EH (cell line): Measurements from ENCODE around the gene PPP1R1C.
"Not testable (repeated sequence)": the region's sequence is repeated elsewhere in the genome, so short reads cannot be mapped to it uniquely, and the experiment has no call there.

Experiments
- DNase-seq: peaks from one replicate; pipeline ENCODE4 v3.0.0-alpha.2; 2015; ENCODE audit warnings: low read depth

Gene PPP1R1C, protein sequence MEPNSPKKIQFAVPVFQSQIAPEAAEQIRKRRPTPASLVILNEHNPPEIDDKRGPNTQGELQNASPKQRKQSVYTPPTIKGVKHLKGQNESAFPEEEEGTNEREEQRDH

GRCh38 chr2:181985632-181986205 is at the start of gene PPP1R1C:
Gene PPP1R1C, plus strand, starts transcription at chr2:181985853. Its CDS starts 258 bp downstream, at chr2:181986111.
- DNase-seq = no peak

- peak; percentile 54 for DNase-seq
These were observed 48.2 kb upstream of the PPP1R1C start for GRCh38 chr2:181937473-181937872.

- DNase-seq = no peak
These were observed 42.1 kb upstream of the PPP1R1C start for GRCh38 chr2:181943411-181944124.

DNA sequence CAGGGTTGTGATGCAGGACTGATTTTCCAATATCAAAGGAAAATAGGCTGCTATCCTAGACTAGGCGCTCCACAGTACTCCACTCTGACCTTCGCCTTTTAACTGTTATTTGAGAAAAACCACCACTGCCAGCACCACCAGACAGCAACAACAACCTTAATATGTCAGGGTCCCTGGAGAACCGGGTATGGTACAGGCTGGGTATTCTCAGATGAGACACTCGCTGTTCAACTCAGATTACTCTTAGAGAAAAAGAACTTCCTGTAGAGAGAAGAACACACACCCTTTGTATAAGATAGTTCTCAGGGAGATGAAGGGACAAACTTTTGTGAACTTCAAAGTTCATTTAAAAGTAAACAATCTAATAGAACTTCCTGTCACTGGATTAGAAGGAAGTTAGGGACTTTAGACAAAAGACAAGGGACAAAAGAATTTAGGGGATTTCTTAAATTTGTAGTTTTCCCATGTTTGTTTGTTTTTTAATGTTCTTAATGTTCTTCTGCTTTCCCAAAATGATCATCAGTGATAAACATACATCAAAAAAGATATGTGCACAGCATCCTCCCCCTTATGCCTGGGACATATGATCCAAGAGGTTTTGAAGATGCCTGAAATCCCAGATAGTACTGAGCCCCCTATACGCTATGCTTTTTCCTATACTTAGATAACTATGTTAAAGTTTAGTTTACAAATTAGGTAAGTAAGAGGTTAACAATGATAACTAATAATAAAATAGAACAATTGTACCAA is 41.3 kb upstream of the PPP1R1C start:
- DNase-seq = no peak

DNA sequence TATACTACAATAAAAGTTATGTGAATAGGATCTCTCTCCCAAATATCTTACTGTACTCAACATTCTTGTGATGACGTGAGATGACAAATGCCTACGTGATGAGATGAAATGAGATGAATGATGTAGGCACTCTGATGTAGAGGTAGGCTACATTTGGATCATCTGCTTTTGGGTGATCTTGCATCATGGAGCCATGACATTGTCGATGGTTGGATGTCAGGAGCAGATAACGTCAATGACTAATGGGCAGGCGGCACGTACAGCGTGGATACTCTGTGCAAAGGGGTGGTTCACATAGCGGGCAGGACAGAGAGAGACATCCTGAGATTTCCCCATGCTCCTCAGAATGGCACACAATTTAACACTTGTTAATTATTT is 40.8 kb upstream of the PPP1R1C start:
- no peak for DNase-seq

DNA sequence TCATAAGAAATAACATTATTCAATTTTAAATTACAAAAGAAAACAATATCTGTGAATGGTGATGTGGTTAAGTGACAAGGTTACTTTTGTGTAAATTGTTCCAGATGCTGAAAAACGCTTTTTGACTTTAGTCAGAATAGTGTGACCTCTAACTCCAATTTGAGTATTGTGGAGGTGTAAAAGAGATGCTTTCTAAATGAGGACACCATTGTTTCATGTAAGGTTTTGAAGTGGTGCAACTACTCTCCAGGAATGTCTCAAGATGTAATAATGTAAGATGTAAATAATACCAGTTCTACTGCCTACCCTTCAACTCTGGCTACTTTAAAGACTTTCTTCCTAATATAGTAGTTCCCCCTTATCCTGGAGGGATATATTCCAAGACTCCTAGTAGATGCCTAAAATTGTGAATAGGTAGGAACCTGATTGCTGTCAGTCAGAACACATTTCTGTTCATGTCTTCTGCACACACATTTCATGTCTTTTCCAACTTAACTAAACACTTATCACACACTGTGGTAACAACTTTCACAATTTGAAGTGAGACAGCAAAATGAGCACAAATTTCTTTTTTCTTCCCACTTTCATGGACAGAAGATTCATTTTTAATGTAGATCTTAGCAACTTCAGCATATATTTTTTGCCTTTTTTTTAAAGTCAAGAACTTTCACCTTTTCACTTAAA is 39.1 kb upstream of the PPP1R1C start:
- no peak for DNase-seq

GRCh38 chr2:181947273-181947672 is 38.4 kb upstream of the PPP1R1C start:
- no peak for DNase-seq

GRCh38 chr2:181948227-181948626 is 37.4 kb upstream of the PPP1R1C start:
- peak; percentile 15 for DNase-seq

GRCh38 chr2:181949047-181949446 is 36.6 kb upstream of the PPP1R1C start:
- DNase-seq = peak; percentile 87

DNA sequence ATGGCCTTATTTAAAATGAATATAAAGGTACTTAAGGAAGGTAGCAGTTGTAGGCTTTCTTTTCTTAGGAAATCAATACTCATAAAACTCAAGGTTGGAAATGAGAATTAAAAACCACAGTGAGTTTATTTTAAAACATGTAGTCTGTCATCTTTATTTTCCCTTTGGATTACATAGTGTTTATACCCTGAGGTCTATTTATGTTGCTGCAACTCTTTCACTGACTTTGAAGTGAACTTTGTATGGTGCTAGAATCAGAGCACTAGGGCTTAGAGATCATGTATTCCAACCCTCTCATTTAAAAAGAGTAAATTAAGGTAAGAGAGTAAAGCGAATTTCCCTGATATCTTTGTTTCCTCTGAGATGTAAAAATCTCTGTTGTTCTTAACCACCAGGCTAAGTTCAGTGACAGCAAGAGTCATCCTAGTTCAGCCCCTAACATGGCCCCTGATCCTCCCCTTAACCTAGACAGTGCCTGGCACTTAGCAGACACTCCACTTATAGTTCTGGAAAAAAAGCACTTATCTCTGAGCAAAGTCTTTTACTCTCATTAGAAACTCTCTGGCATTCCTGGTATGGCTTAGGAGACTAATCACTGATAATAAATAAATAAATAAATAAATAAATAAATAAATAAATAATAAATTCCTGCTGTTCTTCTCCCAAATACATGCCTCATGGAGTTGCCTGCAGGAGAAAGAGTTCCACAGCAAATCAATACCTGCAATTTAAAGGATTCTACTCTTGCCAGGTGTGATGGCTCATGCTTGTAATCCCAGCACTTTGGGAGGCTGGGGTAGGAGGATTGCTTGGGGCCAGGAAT is 33.0 kb upstream of the PPP1R1C start:
- peak; percentile 23 for DNase-seq

DNA sequence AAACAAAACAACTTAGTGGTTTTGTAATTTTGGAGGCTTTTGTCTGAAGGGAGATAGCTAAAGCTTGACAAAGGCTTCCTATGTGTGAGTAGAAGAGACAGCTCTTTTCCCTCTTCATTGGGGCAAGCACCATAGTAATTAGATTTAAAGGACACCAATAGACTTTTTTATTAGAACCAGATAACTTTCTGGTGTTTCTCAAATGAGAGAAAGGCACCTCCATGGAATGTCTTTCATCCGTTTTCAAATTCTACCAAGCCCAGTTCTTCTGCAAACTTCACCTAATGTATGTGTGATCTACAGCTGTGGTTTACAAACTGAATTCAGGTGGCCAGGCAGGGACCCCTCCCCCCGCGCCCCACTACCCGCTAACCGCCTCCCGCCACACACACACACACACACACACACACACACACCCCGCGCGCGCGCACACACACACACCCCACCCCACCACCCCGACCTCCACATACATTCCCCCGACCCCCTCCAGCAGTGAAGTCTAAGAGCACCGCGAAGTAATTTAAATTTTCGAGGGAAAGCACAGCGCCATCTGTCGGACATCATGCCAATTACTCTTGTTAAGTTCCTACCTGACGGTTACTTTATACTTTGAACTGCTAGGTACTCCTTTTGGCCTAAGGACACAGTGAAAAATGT is 31.6 kb upstream of the PPP1R1C start:
- DNase-seq = peak; percentile 48

- peak; percentile 31 for DNase-seq
These were observed 31.1 kb upstream of the PPP1R1C start for GRCh38 chr2:181954538-181954883.

DNA sequence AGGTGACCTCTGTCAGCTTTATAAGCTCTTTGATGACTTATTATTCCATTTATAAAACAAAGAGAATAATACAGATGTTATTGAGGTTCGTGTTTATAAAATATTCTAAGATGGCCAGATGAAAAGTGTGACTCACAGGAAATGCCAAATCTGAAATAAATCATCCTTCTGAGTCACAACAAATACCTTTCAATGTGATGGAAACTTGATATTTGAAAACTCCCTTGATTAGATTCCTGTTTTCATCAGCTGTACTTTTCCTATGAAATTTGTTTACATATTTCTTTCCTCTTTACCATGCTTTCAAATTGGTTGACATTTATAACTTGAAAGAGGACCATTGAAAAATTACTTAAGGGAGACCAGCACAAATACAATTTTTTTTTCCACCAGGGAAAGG is 30.6 kb upstream of the PPP1R1C start:
- DNase-seq = peak; percentile 70

- not testable (repeated sequence) for DNase-seq
These were observed 29.8 kb upstream of the PPP1R1C start for GRCh38 chr2:181955866-181956265.

GRCh38 chr2:181957668-181958067 is 28.0 kb upstream of the PPP1R1C start:
- DNase-seq = no peak

DNA sequence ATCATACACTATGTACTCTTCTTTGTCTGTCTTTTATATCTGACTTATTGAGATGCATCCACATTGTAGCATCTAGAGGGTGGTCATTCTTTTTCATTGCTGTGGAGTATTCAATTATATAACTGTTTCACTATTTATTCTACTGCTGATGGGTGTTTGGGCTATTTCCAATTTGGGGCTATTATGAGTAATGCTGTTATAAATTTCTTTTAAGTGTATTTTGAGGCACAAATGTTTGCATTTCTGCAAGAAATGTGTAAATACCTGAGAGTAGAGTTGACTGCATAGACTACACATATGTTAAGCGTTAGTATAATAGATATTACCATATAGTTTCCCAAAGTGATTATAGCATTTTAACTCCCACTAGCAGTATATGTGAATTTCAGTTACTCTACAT is 26.9 kb upstream of the PPP1R1C start:
- DNase-seq = peak; percentile 12

GRCh38 chr2:181959508-181959907 is 26.1 kb upstream of the PPP1R1C start:
- DNase-seq = peak; percentile 23

GRCh38 chr2:181961167-181961566 is 24.5 kb upstream of the PPP1R1C start:
- not testable (repeated sequence) for DNase-seq

GRCh38 chr2:181962142-181962541 is 23.5 kb upstream of the PPP1R1C start:
- DNase-seq = no peak

GRCh38 chr2:181970160-181970794 is 15.4 kb upstream of the PPP1R1C start:
- DNase-seq = no peak

GRCh38 chr2:181971032-181971431 is 14.6 kb upstream of the PPP1R1C start:
- no peak for DNase-seq
